ENCODE results near the gene EPM2A.

EPM2A gene

DNA sequence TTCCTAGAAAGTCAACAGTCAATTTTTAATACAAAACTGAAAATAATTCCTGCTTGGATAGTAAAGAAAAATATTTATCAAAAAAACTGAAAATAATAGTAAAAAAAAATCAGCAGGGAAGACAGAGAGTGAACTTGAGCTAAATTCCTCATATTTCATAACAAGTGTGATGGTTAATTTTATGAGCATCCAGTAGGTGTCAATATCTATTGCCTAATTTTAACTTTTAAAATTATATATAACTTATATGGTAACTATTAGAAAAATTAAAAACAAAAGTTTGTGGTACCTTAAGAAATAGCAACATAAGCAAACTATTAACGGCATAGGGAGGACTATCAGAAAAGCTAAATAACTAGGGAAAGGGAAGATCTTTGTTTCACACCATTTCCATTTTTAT, 2.1 kb downstream of the EPM2A start:
- Histone ChIP-seq H3K27me3 (ENCODE audit: control insufficient read depth, low read length) (no peaks in the 10 kb centered on the region), H3K4me1 (ENCODE audit: control insufficient read depth, low read length) (peaks cover 46% of the 10 kb centered on the region), H3K9me2 (replicated peaks; ENCODE audit: control insufficient read depth, low read length) (no peaks in the 10 kb centered on the region), H3K9me3 (ENCODE audit: control insufficient read depth, insufficient read depth, low read length) (peaks cover 30% of the 10 kb centered on the region), H3K79me2 (ENCODE audit: control insufficient read depth, low read length) (peaks cover 72% of the 10 kb centered on the region), H3F3A (ENCODE audit: control insufficient read depth, insufficient read depth) (peaks cover 22% of the 10 kb centered on the region), H3K36me3 (ENCODE audit: control insufficient read depth, low read length) (peaks cover 42% of the 10 kb centered on the region), H3K27ac (ENCODE audit: low read depth, low read length) (no peak overlapping the region), H4K20me1 (ENCODE audit: control insufficient read depth, insufficient read depth, low read depth, low read length) (no peaks in the 10 kb centered on the region), H3K4me2 (ENCODE audit: low read length) (peak overlapping the region; percentile 99), H3K4me3 (ENCODE audit: low read length) (peak overlapping the region; percentile 93)
- TF ChIP-seq, protein P1, sequence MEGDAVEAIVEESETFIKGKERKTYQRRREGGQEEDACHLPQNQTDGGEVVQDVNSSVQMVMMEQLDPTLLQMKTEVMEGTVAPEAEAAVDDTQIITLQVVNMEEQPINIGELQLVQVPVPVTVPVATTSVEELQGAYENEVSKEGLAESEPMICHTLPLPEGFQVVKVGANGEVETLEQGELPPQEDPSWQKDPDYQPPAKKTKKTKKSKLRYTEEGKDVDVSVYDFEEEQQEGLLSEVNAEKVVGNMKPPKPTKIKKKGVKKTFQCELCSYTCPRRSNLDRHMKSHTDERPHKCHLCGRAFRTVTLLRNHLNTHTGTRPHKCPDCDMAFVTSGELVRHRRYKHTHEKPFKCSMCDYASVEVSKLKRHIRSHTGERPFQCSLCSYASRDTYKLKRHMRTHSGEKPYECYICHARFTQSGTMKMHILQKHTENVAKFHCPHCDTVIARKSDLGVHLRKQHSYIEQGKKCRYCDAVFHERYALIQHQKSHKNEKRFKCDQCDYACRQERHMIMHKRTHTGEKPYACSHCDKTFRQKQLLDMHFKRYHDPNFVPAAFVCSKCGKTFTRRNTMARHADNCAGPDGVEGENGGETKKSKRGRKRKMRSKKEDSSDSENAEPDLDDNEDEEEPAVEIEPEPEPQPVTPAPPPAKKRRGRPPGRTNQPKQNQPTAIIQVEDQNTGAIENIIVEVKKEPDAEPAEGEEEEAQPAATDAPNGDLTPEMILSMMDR (IDR thresholded peaks at IDR 0.05; ENCODE audit: low read depth, low read length, poor library complexity, severe bottlenecking), result no peak

DNA sequence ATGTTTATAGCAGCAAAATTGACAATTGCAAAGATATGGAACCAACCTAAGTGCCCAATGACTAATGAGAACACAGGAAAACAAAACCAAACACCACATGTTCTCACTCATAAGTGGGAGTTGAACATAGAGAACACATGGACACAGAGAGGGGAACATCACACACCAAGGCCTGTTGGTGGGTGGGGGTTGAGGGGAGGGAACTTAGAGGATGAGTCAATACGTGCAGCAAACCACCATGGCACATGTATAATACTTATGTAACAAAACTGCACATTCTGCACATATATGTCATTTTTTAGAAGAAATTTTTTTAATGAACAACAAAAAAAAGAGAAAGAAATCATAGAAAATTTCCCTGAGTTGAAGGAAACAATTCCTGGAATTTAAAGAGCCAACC, 3.9 kb downstream of the EPM2A start:
- H3K36me3 ChIP-seq (ENCODE audit: control insufficient read depth, low read length), result peaks cover 51% of the 10 kb centered on the region
- H3K79me2 ChIP-seq (ENCODE audit: control insufficient read depth, low read length), result peaks cover 86% of the 10 kb centered on the region
- peaks cover 15% of the 10 kb centered on the region for H3F3A ChIP-seq (ENCODE audit: control insufficient read depth, insufficient read depth)
- TF ChIP-seq, protein P1 (IDR thresholded peaks at IDR 0.05; ENCODE audit: low read depth, low read length, poor library complexity, severe bottlenecking), result no peak
- TF ChIP-seq EZH2phosphoT487 (IDR thresholded peaks at IDR 0.05; ENCODE audit: borderline replicate concordance, low read length), result no peak
- no peaks in the 10 kb centered on the region for H3K9me2 ChIP-seq (replicated peaks; ENCODE audit: control insufficient read depth, low read length)
- H3K9me3 ChIP-seq (ENCODE audit: control insufficient read depth, insufficient read depth, low read length), result peaks cover 39% of the 10 kb centered on the region
- H3K27ac ChIP-seq (ENCODE audit: low read depth, low read length), result no peak overlapping the region
- H3K27me3 ChIP-seq (ENCODE audit: control insufficient read depth, low read length), result no peaks in the 10 kb centered on the region
- H3K4me2 ChIP-seq (ENCODE audit: low read length), result no peak overlapping the region
- peaks cover 39% of the 10 kb centered on the region for H3K4me1 ChIP-seq (ENCODE audit: control insufficient read depth, low read length)
- no peak overlapping the region for H3K4me3 ChIP-seq (ENCODE audit: low read length)
- H4K20me1 ChIP-seq (ENCODE audit: control insufficient read depth, insufficient read depth, low read depth, low read length), result no peaks in the 10 kb centered on the region

DNA sequence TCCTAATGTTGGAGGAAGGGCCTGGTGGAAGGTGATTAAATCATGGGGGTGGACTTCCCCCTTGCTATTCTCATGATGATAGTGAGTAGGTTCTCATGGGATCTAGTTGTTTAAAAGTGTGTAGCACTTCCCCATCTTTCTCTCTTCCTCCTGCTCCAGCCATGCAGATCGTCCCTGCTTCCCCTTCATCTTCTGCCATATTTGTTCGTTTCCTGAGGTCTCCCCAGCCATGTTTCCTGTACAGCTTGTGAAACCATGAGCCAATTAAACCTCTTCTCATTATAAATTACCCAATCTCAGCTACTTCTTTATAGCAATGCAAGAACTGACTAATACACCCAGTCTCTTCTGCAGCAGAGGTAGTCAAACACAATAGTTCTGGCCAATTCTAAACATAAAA, 5.4 kb downstream of the EPM2A start:
- Histone ChIP-seq H3K9me3 (ENCODE audit: control insufficient read depth, insufficient read depth, low read length) (peaks cover 39% of the 10 kb centered on the region), H3K4me2 (ENCODE audit: low read length) (no peak overlapping the region), H3K9me2 (replicated peaks; ENCODE audit: control insufficient read depth, low read length) (no peaks in the 10 kb centered on the region), H3K4me3 (ENCODE audit: low read length) (no peak overlapping the region; the same call in 1 of the 2 replicates), H3K36me3 (ENCODE audit: control insufficient read depth, low read length) (peaks cover 51% of the 10 kb centered on the region), H3F3A (ENCODE audit: control insufficient read depth, insufficient read depth) (peaks cover 11% of the 10 kb centered on the region), H3K27ac (ENCODE audit: low read depth, low read length) (no peak overlapping the region), H3K79me2 (ENCODE audit: control insufficient read depth, low read length) (peaks cover 96% of the 10 kb centered on the region), H3K4me1 (ENCODE audit: control insufficient read depth, low read length) (peaks cover 35% of the 10 kb centered on the region), H3K27me3 (ENCODE audit: control insufficient read depth, low read length) (no peaks in the 10 kb centered on the region), H4K20me1 (ENCODE audit: control insufficient read depth, insufficient read depth, low read depth, low read length) (no peaks in the 10 kb centered on the region)
- no peak for TF ChIP-seq EZH2phosphoT487 (IDR thresholded peaks at IDR 0.05; ENCODE audit: borderline replicate concordance, low read length)

DNA sequence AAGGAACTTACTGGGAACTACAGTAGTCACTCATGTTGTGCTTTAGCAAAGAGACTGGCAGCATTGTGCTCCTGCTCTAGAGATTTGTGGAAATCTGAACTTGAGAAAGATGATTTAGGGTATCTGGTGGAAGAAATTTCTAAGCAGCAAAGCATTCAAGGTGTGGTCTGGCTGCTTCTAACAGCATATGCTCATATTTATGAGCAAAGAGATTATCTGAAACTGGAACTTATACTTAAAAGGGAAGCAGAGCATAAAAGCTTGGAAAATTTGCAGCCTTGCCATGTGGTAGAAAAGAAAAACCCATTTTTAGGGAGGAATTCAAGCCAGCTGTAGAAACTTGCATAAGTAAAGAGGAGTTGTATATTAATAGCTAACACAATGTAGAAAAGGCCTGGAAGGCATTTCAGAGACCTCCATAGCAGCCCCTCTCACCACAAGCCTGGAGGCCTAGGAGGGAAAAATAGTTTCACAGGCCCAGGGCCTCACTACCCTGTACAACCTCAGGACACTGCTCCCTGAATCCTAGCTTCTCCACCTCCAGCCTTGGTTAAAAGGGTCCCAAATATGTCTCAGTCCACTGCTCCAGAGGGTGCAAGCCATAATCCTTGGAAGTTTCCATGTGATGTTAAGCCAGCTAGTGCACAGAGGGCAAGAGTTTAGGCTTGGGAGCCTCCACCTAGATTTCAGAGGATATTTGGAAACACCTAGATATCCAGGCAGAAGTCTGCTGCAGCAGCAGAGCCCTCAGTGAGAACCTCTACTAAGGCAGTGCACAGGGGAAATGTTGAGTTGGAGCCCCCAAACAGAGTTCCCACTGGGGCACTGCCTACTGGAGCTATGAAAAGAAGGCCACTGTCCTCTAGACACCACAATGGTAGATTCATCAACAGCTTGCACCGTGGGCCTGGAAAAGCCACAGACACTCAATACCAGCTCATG, 6.6 kb downstream of the EPM2A start:
- peaks cover 96% of the 10 kb centered on the region for H3K79me2 ChIP-seq (ENCODE audit: control insufficient read depth, low read length)
- no peak overlapping the region for H3K4me3 ChIP-seq (ENCODE audit: low read length)
- H4K20me1 ChIP-seq (ENCODE audit: control insufficient read depth, insufficient read depth, low read depth, low read length), result no peaks in the 10 kb centered on the region
- H3F3A ChIP-seq (ENCODE audit: control insufficient read depth, insufficient read depth), result peaks cover 3% of the 10 kb centered on the region; the same call in 1 of the 2 replicates
- no peak overlapping the region for H3K27ac ChIP-seq (ENCODE audit: low read depth, low read length)
- H3K9me3 ChIP-seq (ENCODE audit: control insufficient read depth, insufficient read depth, low read length), result peaks cover 39% of the 10 kb centered on the region
- TF ChIP-seq EZH2phosphoT487 (IDR thresholded peaks at IDR 0.05; ENCODE audit: borderline replicate concordance, low read length), result no peak
- TF ChIP-seq, protein P1 (IDR thresholded peaks at IDR 0.05; ENCODE audit: low read depth, low read length, poor library complexity, severe bottlenecking), result no peak
- no peak overlapping the region for H3K4me2 ChIP-seq (ENCODE audit: low read length)
- peaks cover 48% of the 10 kb centered on the region for H3K36me3 ChIP-seq (ENCODE audit: control insufficient read depth, low read length)
- H3K27me3 ChIP-seq (ENCODE audit: control insufficient read depth, low read length), result no peaks in the 10 kb centered on the region
- H3K9me2 ChIP-seq (replicated peaks; ENCODE audit: control insufficient read depth, low read length), result no peaks in the 10 kb centered on the region
- peaks cover 35% of the 10 kb centered on the region for H3K4me1 ChIP-seq (ENCODE audit: control insufficient read depth, low read length)

Measured in DOHH2 (cell line).